Kidney capillary endothelial cell (primary cell): ENCODE data around the gene WDR33.
"Not testable (repeated sequence)": the region's sequence is repeated elsewhere in the genome, so short reads cannot be mapped to it uniquely, and the experiment has no call there.

ENCODE experiments used
- DNase-seq: peaks from one replicate; pipeline ENCODE4 v3.0.0-alpha.2; 2018; ENCODE audit warnings: low spot score

The WDR33 gene

GRCh38 chr2:127763776-127764175 is 47.2 kb downstream of the WDR33 start:
- no peak for DNase-seq

GRCh38 chr2:127762846-127763245 is 48.1 kb downstream of the WDR33 start:
- no peak for DNase-seq

- DNase-seq: no peak
Measured at GRCh38 chr2:127762441-127762840, 48.5 kb downstream of the WDR33 start.

GRCh38 chr2:127759931-127760330 is 51.0 kb downstream of the WDR33 start:
- no peak for DNase-seq

GRCh38 chr2:127754186-127754585 is 56.8 kb downstream of the WDR33 start:
- no peak for DNase-seq

- no peak for DNase-seq
Measured at GRCh38 chr2:127753374-127753773, 57.6 kb downstream of the WDR33 start.

GRCh38 chr2:127749537-127749936 is 61.4 kb downstream of the WDR33 start:
- DNase-seq: not testable (repeated sequence)

GRCh38 chr2:127747621-127748020 is 63.4 kb downstream of the WDR33 start:
- DNase-seq: no peak

- no peak for DNase-seq
Measured at GRCh38 chr2:127743477-127744026, 67.4 kb downstream of the WDR33 start.

- no peak for DNase-seq
Measured at GRCh38 chr2:127740665-127741288, 70.2 kb downstream of the WDR33 start.

GRCh38 chr2:127739800-127740199 is 71.2 kb downstream of the WDR33 start:
- no peak for DNase-seq

GRCh38 chr2:127737892-127738291 is 73.1 kb downstream of the WDR33 start:
- no peak for DNase-seq

- no peak for DNase-seq
Measured at GRCh38 chr2:127735537-127736399, 75.2 kb downstream of the WDR33 start.

GRCh38 chr2:127735044-127735443 is 75.9 kb downstream of the WDR33 start:
- DNase-seq: no peak

GRCh38 chr2:127733816-127734537 is 77.0 kb downstream of the WDR33 start:
- no peak for DNase-seq

GRCh38 chr2:127733113-127733815 is 77.7 kb downstream of the WDR33 start:
- DNase-seq: no peak

- DNase-seq: no peak
Measured at GRCh38 chr2:127726158-127726880, 84.7 kb downstream of the WDR33 start.

GRCh38 chr2:127722807-127723206 is 88.2 kb downstream of the WDR33 start:
- no peak for DNase-seq

GRCh38 chr2:127721978-127722355 is 89.0 kb downstream of the WDR33 start:
- no peak for DNase-seq

GRCh38 chr2:127721311-127721977 is 89.5 kb downstream of the WDR33 start:
- no peak for DNase-seq
